Kidney (tissue), 14 donors: ENCODE measurements around the gene SHISA6. TPM values are rescaled to one million over a fixed set of nuclear protein-coding genes. Genes with fewer than 3 reads are reported as not detected.

Experiments used
- DNase-seq, 5 donors: peaks; one replicate each; pipeline ENCODE4 v3.0.0-alpha.2; 2013 to 2020
- FAIRE-seq: peaks from 2 replicates; lab custom pipeline; 2012; peaks lifted over from hg19 to GRCh38; lab: Jason Lieb, UNC
- H3K27ac ChIP-seq, 2 donors: one replicate each; pipeline ENCODE4 v1.7.0; 2013; ENCODE audit warnings: low read depth in 2 of 2, low read length in 2 of 2, inconsistent platforms in 1 of 2
- H3K27me3 ChIP-seq: one replicate; pipeline ENCODE4 v1.7.1; 2013; ENCODE audit warnings: low read length, inconsistent platforms; ENCODE audit not compliant: control insufficient read depth, insufficient read depth
- H3K36me3 ChIP-seq, 3 donors: one replicate each; pipeline versions ENCODE4 v1.7.0 to v1.7.1; 2013; ENCODE audit warnings: low read length in 3 of 3, control low read depth in 1 of 3, inconsistent platforms in 1 of 3; ENCODE audit not compliant: insufficient read depth in 3 of 3, control insufficient read depth in 2 of 3
- H3K4me1 ChIP-seq, 3 donors: one replicate each; pipeline versions ENCODE4 v1.7.0 to v1.7.1; 2013; ENCODE audit warnings: low read length in 3 of 3, inconsistent platforms in 1 of 3, low read depth in 1 of 3; ENCODE audit not compliant: control insufficient read depth in 2 of 3, insufficient read depth in 2 of 3
- H3K4me3 ChIP-seq, 3 donors: one replicate each; pipeline versions ENCODE4 v1.7.0 to v1.8.1; 2013; ENCODE audit warnings: low read length in 3 of 3, control low read depth in 1 of 3, inconsistent platforms in 1 of 3
- H3K9ac ChIP-seq, 3 donors: one replicate each; pipeline versions ENCODE4 v1.7.0 to v1.7.1; 2013; ENCODE audit warnings: low read length in 3 of 3, control low read depth in 1 of 3, inconsistent platforms in 1 of 3
- H3K9me3 ChIP-seq, 3 donors: one replicate each; pipeline versions ENCODE4 v1.7.0 to v1.7.1; 2013; ENCODE audit warnings: low read length in 3 of 3, control low read depth in 1 of 3, inconsistent platforms in 1 of 3; ENCODE audit not compliant: control insufficient read depth in 2 of 3, insufficient read depth in 1 of 3
- intact Hi-C: fragments of 100-400 bp; cut with DNase I; formaldehyde crosslinking; loops from one replicate; pipeline ENCODE4 v1.11.1; 2022
- polyA plus RNA-seq: library from polyadenylated mRNA; stranded (reverse); fragments of 350-450 nt; fragmentation: Illumina TruSeq; extraction: RNeasy Lipid Tissue Mini Kit (QIAGEN cat#74804); gene quantifications from one replicate; pipeline ENCODE4 v1.2.3, GENCODE V29; 2014; ENCODE audit warnings: low read depth, low replicate concordance; ENCODE audit not compliant: insufficient read depth
- total RNA-seq: library from RNA; stranded (reverse); fragmentation: NEBNext Ultra II Directional; extraction: Animal tissue kit (Norgen Biotek cat#: 25700); gene quantifications from one replicate; pipeline ENCODE4 v1.2.1, GENCODE V29; 2021
- TF ChIP-seq, protein P1 (sequence below): IDR thresholded peaks from 3 replicates; pipeline ENCODE4 v1.5.1; 2012; ENCODE audit warnings: mild to moderate bottlenecking, moderate library complexity, borderline replicate concordance; ENCODE audit not compliant: insufficient read depth; ENCODE audit errors: extremely low read depth
- donor health status: control.
- donor health status: control.
- donor health status: control.
- donor health status: control.
- donor health status: control.
- donor health status: DM: yes; HTN: yes; CAD: no.
- donor health status: Normal renal cell carcinoma (clear cell type).

The SHISA6 gene
- total and polyA plus RNA-seq, 2 donors from 2014 or later = 0.84 to 1.0 TPM

DNA sequence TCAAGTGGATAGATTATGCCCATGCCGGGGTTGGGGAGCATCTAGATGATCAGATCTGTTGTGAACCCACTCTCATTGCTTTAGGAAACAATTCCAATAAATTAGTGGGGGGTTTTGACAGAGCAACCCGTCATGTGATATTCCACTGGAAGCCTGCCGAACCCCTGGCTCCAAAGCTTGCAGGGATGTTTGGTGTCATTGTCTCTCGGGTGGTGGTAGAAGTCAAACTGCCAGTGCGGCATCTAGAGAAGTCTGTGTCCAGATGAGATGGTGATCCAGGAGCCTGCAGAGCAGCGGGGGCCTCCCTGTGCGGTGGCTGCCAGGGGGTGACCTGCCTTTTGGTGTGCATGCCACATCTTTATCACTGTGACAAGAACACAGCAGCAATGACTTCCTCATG is 91.7 kb downstream of the SHISA6 start:
- TF ChIP-seq, protein P1, sequence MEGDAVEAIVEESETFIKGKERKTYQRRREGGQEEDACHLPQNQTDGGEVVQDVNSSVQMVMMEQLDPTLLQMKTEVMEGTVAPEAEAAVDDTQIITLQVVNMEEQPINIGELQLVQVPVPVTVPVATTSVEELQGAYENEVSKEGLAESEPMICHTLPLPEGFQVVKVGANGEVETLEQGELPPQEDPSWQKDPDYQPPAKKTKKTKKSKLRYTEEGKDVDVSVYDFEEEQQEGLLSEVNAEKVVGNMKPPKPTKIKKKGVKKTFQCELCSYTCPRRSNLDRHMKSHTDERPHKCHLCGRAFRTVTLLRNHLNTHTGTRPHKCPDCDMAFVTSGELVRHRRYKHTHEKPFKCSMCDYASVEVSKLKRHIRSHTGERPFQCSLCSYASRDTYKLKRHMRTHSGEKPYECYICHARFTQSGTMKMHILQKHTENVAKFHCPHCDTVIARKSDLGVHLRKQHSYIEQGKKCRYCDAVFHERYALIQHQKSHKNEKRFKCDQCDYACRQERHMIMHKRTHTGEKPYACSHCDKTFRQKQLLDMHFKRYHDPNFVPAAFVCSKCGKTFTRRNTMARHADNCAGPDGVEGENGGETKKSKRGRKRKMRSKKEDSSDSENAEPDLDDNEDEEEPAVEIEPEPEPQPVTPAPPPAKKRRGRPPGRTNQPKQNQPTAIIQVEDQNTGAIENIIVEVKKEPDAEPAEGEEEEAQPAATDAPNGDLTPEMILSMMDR = no peak
- Histone ChIP-seq H3K4me1 (peaks cover 0 to 7% (median 4%) of the 10 kb centered on the region in 3 donors), H3K4me3 (no peak overlapping the region), H3K9ac (no peak overlapping the region), H3K27me3 (no peaks in the 10 kb centered on the region), H3K9me3 (no peaks in the 10 kb centered on the region), H3K27ac (no peak overlapping the region), H3K36me3 (no peaks in the 10 kb centered on the region)
- no peak for FAIRE-seq
- intact Hi-C loops = no loop called here
- DNase-seq = no peak

DNA sequence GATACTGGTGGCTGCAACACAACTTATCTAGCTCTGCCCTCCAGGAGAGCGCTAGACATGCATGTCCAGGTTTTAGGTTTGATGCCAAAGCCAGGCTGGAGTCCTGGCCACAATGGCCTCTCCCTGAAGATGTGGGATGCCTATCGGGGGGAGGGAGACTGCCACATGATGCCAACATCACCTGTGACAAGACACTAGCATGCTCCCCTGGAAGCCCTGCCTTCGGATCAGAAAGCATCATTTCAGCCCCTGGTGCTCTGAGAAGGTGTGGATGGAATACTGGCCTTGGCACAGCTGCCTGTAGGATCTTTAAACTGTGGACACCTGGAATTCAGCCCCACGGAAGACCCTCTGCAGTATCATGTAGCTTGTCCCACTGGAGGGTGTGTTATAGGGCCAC is 93.5 kb downstream of the SHISA6 start:
- H3K4me1 ChIP-seq = peaks cover 0 to 7% (median 4%) of the 10 kb centered on the region in 3 donors
- no peaks in the 10 kb centered on the region for H3K27me3 ChIP-seq
- no peak for DNase-seq
- TF ChIP-seq, protein P1 = no peak
- no peak overlapping the region for H3K27ac ChIP-seq
- intact Hi-C loops = no loop called here
- H3K4me3 ChIP-seq = no peak overlapping the region
- no peak overlapping the region for H3K9ac ChIP-seq
- FAIRE-seq = no peak
- H3K36me3 ChIP-seq = no peaks in the 10 kb centered on the region
- H3K9me3 ChIP-seq = no peaks in the 10 kb centered on the region

GRCh38 chr17:11336290-11336689 is 95.3 kb downstream of the SHISA6 start:
- H3K4me1 ChIP-seq = peaks cover 0 to 16% (median 6%) of the 10 kb centered on the region in 3 donors
- intact Hi-C loops = no loop called here
- H3K27ac ChIP-seq = no peak overlapping the region
- H3K36me3 ChIP-seq = no peaks in the 10 kb centered on the region
- DNase-seq (no peak), FAIRE-seq (no peak)
- no peaks in the 10 kb centered on the region for H3K9me3 ChIP-seq
- no peaks in the 10 kb centered on the region for H3K27me3 ChIP-seq
- no peak overlapping the region for H3K9ac ChIP-seq
- H3K4me3 ChIP-seq = no peak overlapping the region
- TF ChIP-seq, protein P1 = no peak

DNA sequence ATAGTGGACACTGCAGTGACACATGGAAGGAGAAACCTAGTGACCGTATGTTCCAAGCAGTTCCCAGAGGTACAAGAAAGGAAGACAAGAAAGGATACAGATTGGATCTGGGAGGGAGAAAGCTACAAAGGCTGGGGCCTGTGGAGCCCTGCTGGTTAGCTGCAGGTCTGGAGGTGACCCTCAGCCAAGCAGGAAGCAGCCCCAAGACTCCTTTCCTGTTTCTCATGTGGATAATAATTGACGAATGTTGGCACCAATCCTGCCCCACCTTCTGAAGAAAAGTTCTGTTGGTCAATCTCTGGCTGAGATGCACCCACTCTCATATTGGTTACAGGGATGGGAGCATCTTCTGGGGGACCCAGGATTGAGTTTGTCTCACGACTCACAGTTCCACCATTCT is 99.8 kb downstream of the SHISA6 start:
- Histone ChIP-seq H3K4me3 (no peak overlapping the region), H3K36me3 (no peaks in the 10 kb centered on the region), H3K27ac (no peak overlapping the region), H3K9ac (no peak overlapping the region), H3K4me1 (peaks cover 0 to 9% (median 2%) of the 10 kb centered on the region in 3 donors), H3K27me3 (no peaks in the 10 kb centered on the region), H3K9me3 (no peaks in the 10 kb centered on the region)
- DNase-seq (no peak), FAIRE-seq (no peak)
- TF ChIP-seq, protein P1 = no peak
- intact Hi-C loops = no loop called here
